Esophagus squamous epithelium (tissue), 5 donors: Measurements from ENCODE around the gene FAM151B. TPM values are rescaled to one million over a fixed set of nuclear protein-coding genes. Genes with fewer than 3 reads are reported as not detected.
"Not testable (repeated sequence)": the region's sequence is repeated elsewhere in the genome, so short reads cannot be mapped to it uniquely, and the experiment has no call there.

Experiments used
- DNase-seq: peaks from one replicate; lab custom pipeline; 2025; lab: John Stamatoyannopoulos, UW
- H3K27ac ChIP-seq, 4 donors: fragments of 200-600 bp; sonication (generic); one replicate each; pipeline ENCODE4 v1.5.1; 2016 to 2019; ENCODE audit warnings: mild to moderate bottlenecking in 1 of 4
- H3K27me3 ChIP-seq, 4 donors: fragments of 200-600 bp; sonication (generic); 1 replicate in 3 of 4; 2 replicates in 1 of 4; pipeline versions ENCODE4 v1.5.1 to v1.6.0; 2017 to 2021; ENCODE audit warnings: antibody characterized with exemption in 1 of 4
- H3K36me3 ChIP-seq, 3 donors: fragments of 200-600 bp; sonication (generic); one replicate each; pipeline ENCODE4 v1.5.1; 2016 to 2019
- H3K4me1 ChIP-seq, 3 donors: fragments of 200-600 bp; sonication (generic); one replicate each; pipeline ENCODE4 v1.5.1; 2017 to 2019
- H3K4me3 ChIP-seq, 4 donors: fragments of 200-600 bp; sonication (generic); 1 replicate in 3 of 4; 2 replicates in 1 of 4; pipeline ENCODE4 v1.5.1; 2016 to 2019; ENCODE audit warnings: mild to moderate bottlenecking in 2 of 4, moderate library complexity in 1 of 4
- H3K9me3 ChIP-seq, 3 donors: fragments of 200-600 bp; sonication (generic); one replicate each; pipeline ENCODE4 v1.5.1; 2016 to 2019
- CTCF ChIP-seq, 6 experiments: fragments of 450-650 bp in 4 of 6; fragments of 200-600 bp in 2 of 6; sonication (generic) in 2 of 6; IDR thresholded peaks; one replicate each; pipeline ENCODE4 v1.5.1; 2016 to 2019; ENCODE audit warnings: antibody characterized with exemption in 6 of 6, mild to moderate bottlenecking in 4 of 6, moderate library complexity in 4 of 6
- POLR2A ChIP-seq, 4 donors: fragments of 450-650 bp; IDR thresholded peaks; one replicate each; pipeline ENCODE4 v1.6.1; 2017; ENCODE audit warnings: antibody characterized with exemption in 4 of 4, mild to moderate bottlenecking in 4 of 4, moderate library complexity in 3 of 4
- WGBS, 2 donors: methylation state at CpG; one replicate each; pipeline ENCODE4 v1.1.5; 2018; 5-methylcytosine and 5-hydroxymethylcytosine counted together
- intact Hi-C: fragments of 100-400 bp; cut with DNase I; formaldehyde crosslinking; loops from one replicate; pipeline ENCODE4 v1.15.0; 2022
- total RNA-seq, 4 donors: library from RNA; depleted of rRNA; stranded (reverse); fragments of >200 nt; gene quantifications; one replicate each; pipeline ENCODE4 v1.1.0, GENCODE V29; 2016
- donor health status: DM: yes; HTN: yes; CAD: no.

FAM151B gene
- total RNA-seq, 4 donors from 2014 or later: 0.38 to 3.6 (median 0.84) TPM

DNA sequence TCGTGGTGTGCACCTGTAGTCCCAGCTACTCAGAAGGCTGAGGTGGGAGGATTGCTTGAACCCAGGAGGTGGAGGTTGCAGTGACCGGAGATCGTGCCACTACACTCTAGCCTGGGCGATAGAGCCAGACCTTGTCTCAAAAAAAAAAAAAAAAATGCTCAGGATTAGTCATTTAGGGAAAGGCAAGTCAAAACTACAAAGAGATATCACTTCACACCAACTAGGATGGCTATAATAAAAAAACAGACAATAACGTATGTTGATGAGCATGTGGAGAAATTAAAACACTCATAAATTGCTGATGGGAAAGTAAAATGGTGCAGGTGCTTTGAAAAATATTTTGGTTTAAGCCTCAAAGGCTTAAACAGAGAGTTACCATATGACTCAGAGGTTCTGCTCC lies 88.5 kb downstream of the FAM151B start:
- intact Hi-C loops: no loop called here

DNA sequence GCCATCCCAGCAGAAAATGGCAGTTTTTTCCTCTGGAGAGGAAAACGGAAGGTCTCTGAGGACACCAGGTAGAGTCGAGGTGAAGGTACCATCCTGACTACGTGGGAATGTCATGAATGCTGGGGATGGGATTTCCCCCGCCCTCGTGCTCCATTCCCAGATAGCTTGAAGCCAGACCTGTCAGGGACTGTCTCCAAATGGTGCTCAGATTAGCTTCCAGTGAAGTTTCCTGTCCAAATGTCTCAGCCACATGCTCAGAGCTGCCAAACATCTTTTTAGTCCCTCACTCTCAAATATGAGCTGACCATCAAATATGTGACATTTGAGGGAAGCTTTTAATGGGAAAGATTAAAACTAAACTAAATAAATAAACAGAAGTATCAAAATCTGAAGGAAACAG lies 89.8 kb downstream of the FAM151B start:
- no peaks in the 10 kb centered on the region for H3K9me3 ChIP-seq
- H3K27ac ChIP-seq: no peak overlapping the region
- TF ChIP-seq CTCF (IDR thresholded peaks at IDR 0.05): no peak
- no peak for TF ChIP-seq POLR2A (IDR thresholded peaks at IDR 0.05)
- intact Hi-C loops: no loop called here
- 28 to 29% methylated on average over 5 of the region's 5 CpGs for WGBS, 2 donors
- H3K27me3 ChIP-seq: peaks cover 0 to 26% (median 0%) of the 10 kb centered on the region in 4 donors
- DNase-seq: no peak
- no peak overlapping the region for H3K4me3 ChIP-seq
- no peaks in the 10 kb centered on the region for H3K36me3 ChIP-seq
- H3K4me1 ChIP-seq: no peaks in the 10 kb centered on the region

More for the DNA sequence above, 88.5 kb downstream of the FAM151B start:
- Histone ChIP-seq H3K4me3 (no peak overlapping the region), H3K27ac (no peak overlapping the region), H3K36me3 (no peaks in the 10 kb centered on the region), H3K4me1 (no peaks in the 10 kb centered on the region), H3K9me3 (no peaks in the 10 kb centered on the region), H3K27me3 (peaks cover 0 to 39% (median 0%) of the 10 kb centered on the region in 4 donors)
- TF ChIP-seq POLR2A (IDR thresholded peaks at IDR 0.05) (no peak), CTCF (IDR thresholded peaks at IDR 0.05) (no peak)
- WGBS, 2 donors: 72 to 73% methylated on average over 5 of the region's 5 CpGs
- no peak for DNase-seq

- DNase-seq: no peak
- Histone ChIP-seq H3K4me1 (no peaks in the 10 kb centered on the region), H3K4me3 (no peak overlapping the region), H3K36me3 (no peaks in the 10 kb centered on the region), H3K27ac (no peak overlapping the region), H3K27me3 (peaks cover 0 to 13% (median 0%) of the 10 kb centered on the region in 4 donors), H3K9me3 (no peaks in the 10 kb centered on the region)
- intact Hi-C loops: no loop called here
- 89 to 90% methylated on average over 2 of the region's 2 CpGs for WGBS, 2 donors
- TF ChIP-seq CTCF (IDR thresholded peaks at IDR 0.05) (no peak), POLR2A (IDR thresholded peaks at IDR 0.05) (no peak)
These were observed 91.2 kb downstream of the FAM151B start for GRCh38 chr5:80579050-80579449.

- H3K9me3 ChIP-seq, H3K4me3 ChIP-seq, intact Hi-C loops, H3K4me1 ChIP-seq, DNase-seq, H3K27me3 ChIP-seq, H3K36me3 ChIP-seq, H3K27ac ChIP-seq: not testable (repeated sequence)
- 93 to 97% methylated on average over 2 to 3 of the region's 3 CpGs for WGBS, 2 donors
These were observed 92.4 kb downstream of the FAM151B start for GRCh38 chr5:80580291-80580690.

DNA sequence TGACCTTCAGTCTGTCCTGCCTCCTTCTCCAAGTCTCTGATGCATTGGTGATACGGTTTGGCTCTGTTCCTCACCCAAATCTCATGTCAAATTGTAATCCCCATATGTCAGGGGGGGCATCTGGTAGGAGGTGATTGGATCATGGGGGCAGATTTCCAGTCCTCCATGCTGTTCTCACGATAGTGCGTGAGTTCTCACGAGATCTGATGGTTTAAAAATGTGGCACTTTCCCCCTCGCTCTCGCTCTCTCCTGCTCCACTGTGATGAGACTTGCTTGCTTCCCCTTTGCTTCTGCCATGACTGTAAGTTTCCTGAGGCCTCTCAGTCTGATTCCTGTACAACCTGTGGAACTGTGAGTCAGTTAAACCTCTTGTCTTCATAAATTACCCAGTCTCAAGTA lies 96.9 kb downstream of the FAM151B start:
- TF ChIP-seq POLR2A (IDR thresholded peaks at IDR 0.05): no peak
- no peak for TF ChIP-seq CTCF (IDR thresholded peaks at IDR 0.05)
- no peak overlapping the region for H3K4me3 ChIP-seq
- H3K4me1 ChIP-seq: no peaks in the 10 kb centered on the region
- WGBS, 2 donors: 80 to 86% methylated on average over 6 of the region's 6 CpGs
- intact Hi-C loops: no loop called here
- no peak overlapping the region for H3K27ac ChIP-seq
- no peak for DNase-seq
- no peaks in the 10 kb centered on the region for H3K9me3 ChIP-seq
- no peaks in the 10 kb centered on the region for H3K27me3 ChIP-seq
- no peaks in the 10 kb centered on the region for H3K36me3 ChIP-seq
